ENCODE measurements around the gene PPP1R1B. TPM values are rescaled to one million over a fixed set of nuclear protein-coding genes. Genes with fewer than 3 reads are reported as not detected.

The PPP1R1B gene
- total and polyA plus RNA-seq, 9 of the 15 experiments (the other 6 are each of a cell fraction or from before 2014, with no cell fraction given), result 0.07 to 0.18 (median 0.10) TPM; not detected in 4

DNA sequence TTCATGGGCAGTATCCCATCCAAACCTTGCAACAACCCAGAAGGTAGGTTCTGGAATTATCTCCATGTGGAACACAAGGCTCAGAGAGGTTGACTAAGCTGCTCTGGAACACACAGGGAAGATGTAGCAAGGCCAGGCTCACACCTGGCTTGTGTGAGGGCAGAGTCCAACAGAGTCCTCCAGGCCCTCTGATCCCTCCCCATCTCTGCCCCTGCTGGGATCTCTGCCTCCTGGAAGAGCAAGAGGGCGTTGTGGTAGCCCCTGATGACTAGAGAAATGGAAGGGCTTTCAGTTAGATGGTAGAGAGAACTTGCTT is 7.0 kb upstream of the PPP1R1B start:
- 13% methylated on average over 1 of the region's 1 CpG for WGBS (ENCODE audit: insufficient coverage, low coverage, missing lambda C conversion rate)
- CTCF ChIA-PET (ENCODE audit: low intra/inter-chr PET ratio), result interaction anchor here (4.8 to 5.2 kb wide), 2 partner anchors 50 to 135 kb away, joined by 118 to 131 read pairs; partner anchors contain the start of gene PNMT
- H3K36me3 ChIP-seq (ENCODE audit: control insufficient read depth, insufficient read depth, low read length), result no peaks in the 10 kb centered on the region
- TF ChIP-seq PCBP1 (IDR thresholded peaks at IDR 0.05; ENCODE audit: low read depth, low read length, poor library complexity, severe bottlenecking) (no peak), BCOR (IDR thresholded peaks at IDR 0.05) (0 out of 2 replicates have a peak, but pooled peaks have one; percentile 13)
- BruUV-seq (replicated peaks), result no TSS peak
- H3K9ac ChIP-seq (ENCODE audit: insufficient read depth in 1 of 2, low read depth in 2 of 2, low read length in 2 of 2), result no peak overlapping the region
- no peaks in the 10 kb centered on the region for H3K79me2 ChIP-seq (ENCODE audit: control insufficient read depth, insufficient read depth, low read length)
- in situ Hi-C loops (cut with MboI), result loop anchor here (5.0 kb wide), 2 partner anchors 53 to 138 kb away; no protein-coding TSS in a partner anchor
- H3K4me1 ChIP-seq (replicated peaks in 1 of 2; ENCODE audit: control insufficient read depth in 2 of 2, insufficient read depth in 2 of 2, low read length in 2 of 2), result peaks cover 3 to 30% of the 10 kb centered on the region in 2 experiments; a peak in 3 of 5 replicates
- ATAC-seq, result no peak
- DNase-seq (ENCODE audit: extremely low read depth in 1 of 4, low spot score in 3 of 4), result no peak
- no peak overlapping the region for H3K4me3 ChIP-seq
- POLR2A ChIA-PET, result interaction anchor here (0.6 to 1.6 kb wide), 2 partner anchors 31 to 46 kb away, joined by 3 to 4 read pairs; partner anchors contain the start of gene TCAP
- no peaks in the 10 kb centered on the region for H4K20me1 ChIP-seq (replicated peaks; ENCODE audit: control insufficient read depth, insufficient read depth, low read length)
- H3K9me3 ChIP-seq (replicated peaks; ENCODE audit: control insufficient read depth, insufficient read depth, low read depth, low read length), result no peaks in the 10 kb centered on the region
- intact Hi-C loops (cut with micrococcal nuclease), result loop anchor here (5.0 kb wide), 1 partner anchor 412 kb away; no protein-coding TSS in a partner anchor
- no peaks in the 10 kb centered on the region for H3K9me1 ChIP-seq (ENCODE audit: control insufficient read depth, insufficient read depth, low read length)
- H2AFZ ChIP-seq (ENCODE audit: low read depth, low read length), result no peak overlapping the region
- H3K27ac ChIP-seq (ENCODE audit: extremely low read depth, low read depth, low read length), result no peak overlapping the region
- no peak overlapping the region for H3K4me2 ChIP-seq (ENCODE audit: insufficient read depth, low read length)
- FAIRE-seq, result no peak
- H3K27me3 ChIP-seq (ENCODE audit: control insufficient read depth in 2 of 2, insufficient read depth in 2 of 2, low read length in 2 of 2), result peaks cover 6 to 41% of the 10 kb centered on the region in 2 experiments; a peak in 2 of 5 replicates

DNA sequence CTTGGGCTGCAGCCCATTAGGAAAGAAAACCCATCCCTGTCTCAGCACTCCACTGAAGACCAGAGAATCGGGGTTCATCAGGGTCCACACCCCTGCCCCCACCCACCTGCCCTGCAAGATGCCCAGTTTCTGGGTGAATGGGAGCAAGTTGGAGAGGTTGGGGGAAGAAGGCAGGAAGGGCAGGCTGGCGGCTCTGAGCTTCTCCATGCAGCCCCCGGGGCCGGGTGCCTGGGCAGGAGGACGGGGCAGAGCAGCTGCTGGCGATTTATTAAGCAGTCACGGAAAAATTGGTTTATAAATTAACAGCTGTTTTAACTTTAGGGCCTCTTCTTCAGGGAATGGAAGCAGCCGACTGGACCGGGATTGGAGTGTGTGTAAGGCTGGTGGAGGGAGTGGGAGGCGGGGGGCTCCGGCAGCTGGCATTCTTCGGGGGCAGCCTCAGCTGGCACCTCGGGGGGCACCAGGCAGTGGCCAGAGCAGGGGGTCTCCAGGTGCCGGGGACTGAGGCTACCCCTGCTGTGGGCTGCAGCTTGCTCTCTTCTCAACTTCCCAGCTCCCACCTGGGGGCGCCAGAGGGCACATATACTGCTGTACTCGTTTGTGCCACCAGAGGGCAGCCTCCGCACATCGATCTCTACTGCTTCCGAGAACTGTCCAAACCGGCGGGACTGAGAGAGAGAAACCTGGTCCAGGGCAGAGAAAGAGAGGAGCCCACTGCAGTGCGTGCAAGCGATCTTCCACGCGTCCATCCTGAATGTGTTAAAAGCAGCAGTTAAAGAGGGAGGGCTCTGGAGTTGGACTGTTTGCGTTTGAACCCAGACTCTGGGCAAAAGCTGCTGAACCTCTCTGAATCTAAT is 5.0 kb upstream of the PPP1R1B start:
- peaks cover 3 to 31% of the 10 kb centered on the region in 2 experiments; a peak in 2 of 5 replicates for H3K27me3 ChIP-seq (ENCODE audit: control insufficient read depth in 2 of 2, insufficient read depth in 2 of 2, low read length in 2 of 2)
- WGBS (ENCODE audit: insufficient coverage, low coverage, missing lambda C conversion rate), result 6% methylated on average over 24 of the region's 26 CpGs
- H3K27ac ChIP-seq (ENCODE audit: extremely low read depth, low read depth, low read length), result no peak overlapping the region
- intact Hi-C loops (cut with micrococcal nuclease) (loop anchor here (1.0 to 2.0 kb wide), 5 partner anchors 47 to 359 kb away; partner anchors contain the start of genes PNMT and PSMD3), in situ Hi-C loops (cut with MboI) (loop anchor here (5.0 kb wide), 2 partner anchors 51 to 136 kb away; no protein-coding TSS in a partner anchor)
- POLR2A ChIA-PET, result interaction anchor here (0.5 to 0.9 kb wide), 7 partner anchors 21 to 131 kb away, joined by 3 to 4 read pairs (median 3); partner anchors contain the start of genes PGAP3 and PNMT
- H3K36me3 ChIP-seq (ENCODE audit: control insufficient read depth, insufficient read depth, low read length), result no peaks in the 10 kb centered on the region
- peak overlapping the region; percentile 76 for H2AFZ ChIP-seq (ENCODE audit: low read depth, low read length)
- DNase-seq (ENCODE audit: extremely low read depth in 1 of 4, low spot score in 3 of 4) (peak; percentile 82 to 88 (median 84)), ATAC-seq (peak; percentile 84), FAIRE-seq (peak; percentile 94)
- H4K20me1 ChIP-seq (replicated peaks; ENCODE audit: control insufficient read depth, insufficient read depth, low read length), result no peaks in the 10 kb centered on the region
- H3K4me3 ChIP-seq, result no peak overlapping the region
- CTCF ChIA-PET (ENCODE audit: low intra/inter-chr PET ratio), result interaction anchor here (0.5 to 5.2 kb wide), 17 partner anchors 9 to 911 kb away, joined by 3 to 131 read pairs (median 4); partner anchors contain the start of genes MIEN1, PGAP3, PNMT and PSMD3
- H3K9me1 ChIP-seq (ENCODE audit: control insufficient read depth, insufficient read depth, low read length), result no peaks in the 10 kb centered on the region
- H3K79me2 ChIP-seq (ENCODE audit: control insufficient read depth, insufficient read depth, low read length), result no peaks in the 10 kb centered on the region
- H3K4me2 ChIP-seq (ENCODE audit: insufficient read depth, low read length), result peak overlapping the region; percentile 70
- no TSS peak for BruUV-seq (replicated peaks)
- H3K4me1 ChIP-seq (replicated peaks in 1 of 2; ENCODE audit: control insufficient read depth in 2 of 2, insufficient read depth in 2 of 2, low read length in 2 of 2), result peaks cover 3 to 38% of the 10 kb centered on the region in 2 experiments; a peak in 3 of 5 replicates
- H3K9me3 ChIP-seq (replicated peaks; ENCODE audit: control insufficient read depth, insufficient read depth, low read depth, low read length), result no peaks in the 10 kb centered on the region
- H3K9ac ChIP-seq (ENCODE audit: insufficient read depth in 1 of 2, low read depth in 2 of 2, low read length in 2 of 2), result peak overlapping the region in 1 of 2 experiments; percentile 79; a peak in 1 of 4 replicates
- TF ChIP-seq CBX3 (IDR thresholded peaks at IDR 0.05; ENCODE audit: borderline replicate concordance in 1 of 2, low read length in 2 of 2) (peak in 1 of 2 experiments; percentile 73; a peak in 1 of 3 replicates), TBP (optimal IDR thresholded peaks at IDR 0.05; ENCODE audit: low read depth, low read length) (peak; percentile 37), JUND (IDR thresholded peaks at IDR 0.05; ENCODE audit: borderline replicate concordance, low read depth, low read length) (peak; percentile 41), JUND (tag; IDR thresholded peaks at IDR 0.05; ENCODE audit: borderline replicate concordance, low read depth, low read length) (no peak), HNRNPLL (IDR thresholded peaks at IDR 0.05; ENCODE audit: low read depth, low read length, poor library complexity, severe bottlenecking) (peak; percentile 23), ZBTB7A (IDR thresholded peaks at IDR 0.05; ENCODE audit: borderline replicate concordance, control insufficient read depth, low read depth, low read length) (peak; percentile 60; the same call in 1 of the 2 replicates), SMAD4 (CRISPR knock-in tag; conservative IDR thresholded peaks at IDR 0.05) (peak; percentile 24; the same call in 1 of the 2 replicates)
- TF ChIP-seq, protein P1, sequence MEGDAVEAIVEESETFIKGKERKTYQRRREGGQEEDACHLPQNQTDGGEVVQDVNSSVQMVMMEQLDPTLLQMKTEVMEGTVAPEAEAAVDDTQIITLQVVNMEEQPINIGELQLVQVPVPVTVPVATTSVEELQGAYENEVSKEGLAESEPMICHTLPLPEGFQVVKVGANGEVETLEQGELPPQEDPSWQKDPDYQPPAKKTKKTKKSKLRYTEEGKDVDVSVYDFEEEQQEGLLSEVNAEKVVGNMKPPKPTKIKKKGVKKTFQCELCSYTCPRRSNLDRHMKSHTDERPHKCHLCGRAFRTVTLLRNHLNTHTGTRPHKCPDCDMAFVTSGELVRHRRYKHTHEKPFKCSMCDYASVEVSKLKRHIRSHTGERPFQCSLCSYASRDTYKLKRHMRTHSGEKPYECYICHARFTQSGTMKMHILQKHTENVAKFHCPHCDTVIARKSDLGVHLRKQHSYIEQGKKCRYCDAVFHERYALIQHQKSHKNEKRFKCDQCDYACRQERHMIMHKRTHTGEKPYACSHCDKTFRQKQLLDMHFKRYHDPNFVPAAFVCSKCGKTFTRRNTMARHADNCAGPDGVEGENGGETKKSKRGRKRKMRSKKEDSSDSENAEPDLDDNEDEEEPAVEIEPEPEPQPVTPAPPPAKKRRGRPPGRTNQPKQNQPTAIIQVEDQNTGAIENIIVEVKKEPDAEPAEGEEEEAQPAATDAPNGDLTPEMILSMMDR (IDR thresholded peaks at IDR 0.05 in 2 of 3, conservative IDR thresholded peaks at IDR 0.05 in 1 of 3; ENCODE audit: insufficient read depth in 2 of 3, low read depth in 1 of 3, low read length in 3 of 3), result peak; percentile 100
